GM12878 (cell line): ENCODE data around the gene KCNG1. TPM values are rescaled to one million over a fixed set of nuclear protein-coding genes. Genes with fewer than 3 reads are reported as not detected.

Source experiments
- ATAC-seq: fragments of 200-7000 bp; cut with Tn5 transposase; 3 replicates; pipeline ENCODE4 v1.9.1; 2020; ENCODE audit warnings: mild to moderate bottlenecking, moderate library complexity
- BruUV-seq: library from RNA; stranded (reverse); fragments of 400-500 nt; replicated peaks from 2 replicates; lab custom pipeline; 2021; lab: Mats Ljungman, UMichigan
- CTCF ChIA-PET: fragments of 300-600 bp; sonication (Branson Sonifier 250); formaldehyde crosslinking; extraction: SDS; loops from one replicate; lab custom pipeline; 2021; ENCODE audit warnings: inconsistent platforms; lab: Yijun Ruan, JAX
- POLR2A ChIA-PET: fragments of 350-600 bp; formaldehyde crosslinking; extraction: SDS; loops from one replicate; lab custom pipeline; 2021; ENCODE audit warnings: inconsistent platforms; lab: Charles Lee
- RAD21 ChIA-PET: fragments of 300-600 bp; sonication (Branson Sonifier 250); formaldehyde crosslinking; loops from one replicate; lab custom pipeline; 2023; ENCODE audit warnings: antibody characterized with exemption; ENCODE audit not compliant: unreplicated experiment; lab: Charles Lee
- SMC1A ChIA-PET: fragments of 300-600 bp; sonication (Branson Sonifier 250); formaldehyde crosslinking; loops from one replicate; lab custom pipeline; 2023; ENCODE audit not compliant: unreplicated experiment, uncharacterized antibody; lab: Charles Lee
- DNase-seq: peaks from one replicate; pipeline ENCODE4 v3.0.0-alpha.2; 2011; ENCODE audit warnings: low read depth, low spot score
- FAIRE-seq: peaks from 3 replicates; lab custom pipeline; 2011; peaks lifted over from hg19 to GRCh38; lab: Jason Lieb, UNC
- H2AFZ ChIP-seq: 2 replicates; pipeline ENCODE4 v1.6.0; 2011; ENCODE audit warnings: low read depth, low read length, control low read depth; ENCODE audit not compliant: control insufficient read depth
- H3K27ac ChIP-seq: 2 replicates; pipeline ENCODE4 v1.5.1; 2011; ENCODE audit warnings: control low read depth; ENCODE audit not compliant: control insufficient read depth, insufficient read depth
- H3K27me3 ChIP-seq, 2 experiments: replicated peaks in 1 of 2; 2 replicates each; pipeline versions ENCODE4 v1.6.0 to v1.6.1; 2011; ENCODE audit warnings: low read length in 1 of 2; ENCODE audit not compliant: control insufficient read depth in 2 of 2, insufficient read depth in 2 of 2
- H3K36me3 ChIP-seq, 2 experiments: 2 replicates each; pipeline ENCODE4 v1.5.1; 2011; ENCODE audit warnings: low read length in 1 of 2; ENCODE audit not compliant: control insufficient read depth in 2 of 2, insufficient read depth in 2 of 2
- H3K4me1 ChIP-seq: 2 replicates; pipeline ENCODE4 v1.6.1; 2011; ENCODE audit warnings: mild to moderate bottlenecking, low read length, moderate library complexity, mixed read lengths; ENCODE audit not compliant: control insufficient read depth, insufficient read depth
- H3K4me2 ChIP-seq: 2 replicates; pipeline ENCODE4 v1.6.0; 2011; ENCODE audit warnings: control low read depth; ENCODE audit not compliant: control insufficient read depth, insufficient read depth
- H3K4me3 ChIP-seq: fragments of 200-600 bp; sonication (generic); 2 replicates; pipeline ENCODE4 v1.5.1; 2016
- H3K79me2 ChIP-seq: 2 replicates; pipeline ENCODE4 v1.6.0; 2011; ENCODE audit warnings: low read length; ENCODE audit not compliant: control insufficient read depth, insufficient read depth
- H3K9ac ChIP-seq: 2 replicates; pipeline ENCODE4 v1.8.0; 2011; ENCODE audit warnings: low read length, control low read depth, mixed read lengths; ENCODE audit not compliant: control insufficient read depth, insufficient read depth
- H3K9me3 ChIP-seq: replicated peaks from 3 replicates; pipeline ENCODE4 v1.5.1; 2011; ENCODE audit warnings: mild to moderate bottlenecking, low read length; ENCODE audit not compliant: control insufficient read depth, insufficient read depth
- H4K20me1 ChIP-seq: 2 replicates; pipeline ENCODE4 v1.6.0; 2011; ENCODE audit not compliant: control insufficient read depth, insufficient read depth
- ATF3 ChIP-seq: IDR thresholded peaks from 2 replicates; pipeline ENCODE4 v1.6.1; 2011; ENCODE audit warnings: low read depth, mild to moderate bottlenecking, low read length, moderate library complexity, borderline replicate concordance; ENCODE audit errors: extremely low read depth
- BCL3 ChIP-seq: IDR thresholded peaks from 2 replicates; pipeline ENCODE4 v1.6.1; 2011; ENCODE audit warnings: borderline replicate concordance, low read depth, mild to moderate bottlenecking, moderate library complexity, low read length; ENCODE audit not compliant: insufficient read depth, poor library complexity, severe bottlenecking
- CBX5 ChIP-seq: sonication (generic); IDR thresholded peaks from 2 replicates; pipeline ENCODE4 v1.6.1; 2016; ENCODE audit warnings: low read depth, moderate library complexity, mild to moderate bottlenecking, inconsistent platforms
- CHD4 ChIP-seq: fragments of 200-600 bp; sonication (generic); IDR thresholded peaks from 2 replicates; pipeline ENCODE4 v1.6.1; 2016; ENCODE audit warnings: mild to moderate bottlenecking
- EGR1 ChIP-seq, 2 experiments: IDR thresholded peaks; 1 replicate in 1 of 2; 2 replicates in 1 of 2; pipeline ENCODE4 v1.6.1; 2011 to 2012; ENCODE audit warnings: low read depth in 2 of 2, low read length in 2 of 2, borderline replicate concordance in 1 of 2, mild to moderate bottlenecking in 1 of 2, moderate library complexity in 1 of 2
- FOXK2 ChIP-seq: fragments of 450-650 bp; IDR thresholded peaks from 2 replicates; pipeline ENCODE4 v1.6.1; 2017; ENCODE audit warnings: mild to moderate bottlenecking, moderate library complexity
- JUND ChIP-seq: IDR thresholded peaks from 2 replicates; pipeline ENCODE4 v1.6.1; 2012; ENCODE audit warnings: low read depth, mild to moderate bottlenecking, low read length, improper control_type of control experiment, moderate library complexity
- LARP7 ChIP-seq: fragments of 450-650 bp; IDR thresholded peaks from 2 replicates; pipeline ENCODE4 v1.6.1; 2017; ENCODE audit warnings: mild to moderate bottlenecking
- MYB ChIP-seq: fragments of 150-350 bp; IDR thresholded peaks from 2 replicates; pipeline ENCODE4 v1.6.1; 2014; ENCODE audit warnings: mild to moderate bottlenecking, low read depth, low read length, borderline replicate concordance
- NFXL1 ChIP-seq: fragments of 450-650 bp; IDR thresholded peaks from 2 replicates; pipeline ENCODE4 v1.6.1; 2017; ENCODE audit warnings: antibody characterized with exemption, mild to moderate bottlenecking, borderline replicate concordance
- POLR2A ChIP-seq: IDR thresholded peaks from 2 replicates; pipeline ENCODE4 v1.6.1; 2011; ENCODE audit warnings: low read depth, mild to moderate bottlenecking, low read length
- POLR2AphosphoS2 ChIP-seq: IDR thresholded peaks from 2 replicates; pipeline ENCODE4 v1.6.1; 2011; ENCODE audit warnings: low read depth, mild to moderate bottlenecking, low read length, improper control_type of control experiment, moderate library complexity
- TBL1XR1 ChIP-seq: IDR thresholded peaks from 2 replicates; pipeline ENCODE4 v1.6.1; 2012; ENCODE audit warnings: low read depth, low read length, improper control_type of control experiment
- TCF3 ChIP-seq: IDR thresholded peaks from 2 replicates; pipeline ENCODE4 v1.6.1; 2012; ENCODE audit warnings: low read depth, mild to moderate bottlenecking, low read length, borderline replicate concordance; ENCODE audit not compliant: insufficient read depth
- WGBS: methylation state at CpG from one replicate; pipeline ENCODE4 v1.1.6; 2016; ENCODE audit warnings: low lambda C conversion rate; ENCODE audit not compliant: insufficient replicate concordance, insufficient coverage; ENCODE audit errors: missing lambda C conversion rate; 5-methylcytosine and 5-hydroxymethylcytosine counted together
- in situ Hi-C: fragments of 300-500 bp; cut with MboI; formaldehyde crosslinking; loops from 9 replicates; pipeline ENCODE4 v1.14.3; 2018; ENCODE audit warnings: mixed read lengths
- intact Hi-C: fragments of 100-400 bp; cut with micrococcal nuclease; formaldehyde crosslinking; loops from one replicate; pipeline ENCODE4 v1.14.2; 2022; ENCODE audit not compliant: unreplicated experiment
- polyA plus RNA-seq, 11 experiments: library from polyadenylated mRNA; depleted of rRNA in 4 of 11; unstranded in 6 of 11; stranded (reverse) in 5 of 11; fragments of >200 nt; fragmentation: Nextera tagmentation in 4 of 11; fragmentation: Illumina TruSeq in 1 of 11; extraction: Ambion mirVana in 4 of 11; extraction: Trizol in 1 of 11; gene quantifications; 1 replicate in 1 of 11; 2 replicates in 10 of 11; pipeline versions ENCODE4 v1.2.1 to v1.2.3, GENCODE V29; 2011 to 2016; ENCODE audit warnings: inconsistent platforms in 2 of 11, missing spikeins in 2 of 11, low read depth in 1 of 11
- total RNA-seq, 4 experiments: library from RNA; depleted of rRNA in 3 of 4; stranded (reverse); fragments of >200 nt in 3 of 4; fragmentation: Illumina TruSeq in 1 of 4; extraction: Trizol in 1 of 4; gene quantifications; 2 replicates each; pipeline versions ENCODE4 v1.2.1 to v1.2.3, GENCODE V29; 2013 to 2021
- TF ChIP-seq, protein P1 (sequence below): fragments of 450-650 bp; IDR thresholded peaks from 2 replicates; pipeline ENCODE4 v1.6.1; 2017; ENCODE audit warnings: mild to moderate bottlenecking, low read depth, inconsistent platforms; ENCODE audit not compliant: poor library complexity, severe bottlenecking
- TF ChIP-seq, protein P2 (sequence below): fragments of 450-650 bp; formaldehyde crosslinking; IDR thresholded peaks from 2 replicates; pipeline ENCODE4 v1.5.0; 2022; ENCODE audit warnings: mild to moderate bottlenecking, missing genetic modification characterization
- TF ChIP-seq, protein P3 (sequence below): IDR thresholded peaks from 2 replicates; pipeline ENCODE4 v1.6.1; 2012; ENCODE audit warnings: low read depth, low read length, improper control_type of control experiment

The KCNG1 gene
- total and polyA plus RNA-seq, 10 of the 15 experiments (the other 5 are each of a cell fraction or from before 2014, with no cell fraction given): not detected

DNA sequence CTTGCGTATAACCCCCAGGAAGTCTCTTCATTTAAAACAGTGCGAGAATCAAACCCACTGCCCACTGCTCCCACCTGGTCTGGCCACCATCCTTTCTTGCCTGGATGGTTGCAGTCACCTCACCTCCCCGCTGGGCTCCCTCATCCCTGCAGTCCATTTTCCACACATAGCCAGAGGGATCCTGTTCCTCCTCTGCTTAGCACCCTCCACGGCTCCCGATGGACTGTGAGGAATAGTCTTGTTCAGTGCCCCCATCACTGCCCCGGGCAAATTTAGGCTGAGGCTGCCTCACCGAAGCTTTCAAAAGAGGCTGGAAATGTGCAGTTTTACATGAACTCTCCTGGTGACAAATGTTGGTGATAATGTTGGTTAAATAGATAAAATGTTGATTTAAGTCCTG lies 17.7 kb downstream of the KCNG1 start:
- 36% methylated on average over 7 of the region's 7 CpGs for WGBS
- FAIRE-seq: no peak
- no peak for DNase-seq
- Histone ChIP-seq H3K4me1 (no peaks in the 10 kb centered on the region), H3K27ac (no peak overlapping the region), H4K20me1 (no peaks in the 10 kb centered on the region), H3K36me3 (no peaks in the 10 kb centered on the region), H3K27me3 (peaks cover 0 to 2% of the 10 kb centered on the region in 2 experiments; a peak in 2 of 4 replicates), H2AFZ (no peak overlapping the region), H3K9me3 (no peaks in the 10 kb centered on the region), H3K79me2 (no peaks in the 10 kb centered on the region), H3K4me3 (no peak overlapping the region), H3K4me2 (no peak overlapping the region), H3K9ac (no peak overlapping the region)
- ATAC-seq: no peak
- POLR2A ChIA-PET: no interaction called here
- RAD21 ChIA-PET: no interaction called here
- intact Hi-C loops (no loop called here), in situ Hi-C loops (no loop called here)
- CTCF ChIA-PET: no interaction called here
- BruUV-seq: no TSS peak
- SMC1A ChIA-PET: no interaction called here
- TF ChIP-seq, protein P1, sequence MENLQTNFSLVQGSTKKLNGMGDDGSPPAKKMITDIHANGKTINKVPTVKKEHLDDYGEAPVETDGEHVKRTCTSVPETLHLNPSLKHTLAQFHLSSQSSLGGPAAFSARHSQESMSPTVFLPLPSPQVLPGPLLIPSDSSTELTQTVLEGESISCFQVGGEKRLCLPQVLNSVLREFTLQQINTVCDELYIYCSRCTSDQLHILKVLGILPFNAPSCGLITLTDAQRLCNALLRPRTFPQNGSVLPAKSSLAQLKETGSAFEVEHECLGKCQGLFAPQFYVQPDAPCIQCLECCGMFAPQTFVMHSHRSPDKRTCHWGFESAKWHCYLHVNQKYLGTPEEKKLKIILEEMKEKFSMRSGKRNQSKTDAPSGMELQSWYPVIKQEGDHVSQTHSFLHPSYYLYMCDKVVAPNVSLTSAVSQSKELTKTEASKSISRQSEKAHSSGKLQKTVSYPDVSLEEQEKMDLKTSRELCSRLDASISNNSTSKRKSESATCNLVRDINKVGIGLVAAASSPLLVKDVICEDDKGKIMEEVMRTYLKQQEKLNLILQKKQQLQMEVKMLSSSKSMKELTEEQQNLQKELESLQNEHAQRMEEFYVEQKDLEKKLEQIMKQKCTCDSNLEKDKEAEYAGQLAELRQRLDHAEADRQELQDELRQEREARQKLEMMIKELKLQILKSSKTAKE: no peak
- no peak for TF ChIP-seq ATF3
- no peak for TF ChIP-seq LARP7
- TF ChIP-seq TCF3: no peak
- TF ChIP-seq POLR2AphosphoS2: no peak
- no peak for TF ChIP-seq BCL3
- TF ChIP-seq, protein P2, sequence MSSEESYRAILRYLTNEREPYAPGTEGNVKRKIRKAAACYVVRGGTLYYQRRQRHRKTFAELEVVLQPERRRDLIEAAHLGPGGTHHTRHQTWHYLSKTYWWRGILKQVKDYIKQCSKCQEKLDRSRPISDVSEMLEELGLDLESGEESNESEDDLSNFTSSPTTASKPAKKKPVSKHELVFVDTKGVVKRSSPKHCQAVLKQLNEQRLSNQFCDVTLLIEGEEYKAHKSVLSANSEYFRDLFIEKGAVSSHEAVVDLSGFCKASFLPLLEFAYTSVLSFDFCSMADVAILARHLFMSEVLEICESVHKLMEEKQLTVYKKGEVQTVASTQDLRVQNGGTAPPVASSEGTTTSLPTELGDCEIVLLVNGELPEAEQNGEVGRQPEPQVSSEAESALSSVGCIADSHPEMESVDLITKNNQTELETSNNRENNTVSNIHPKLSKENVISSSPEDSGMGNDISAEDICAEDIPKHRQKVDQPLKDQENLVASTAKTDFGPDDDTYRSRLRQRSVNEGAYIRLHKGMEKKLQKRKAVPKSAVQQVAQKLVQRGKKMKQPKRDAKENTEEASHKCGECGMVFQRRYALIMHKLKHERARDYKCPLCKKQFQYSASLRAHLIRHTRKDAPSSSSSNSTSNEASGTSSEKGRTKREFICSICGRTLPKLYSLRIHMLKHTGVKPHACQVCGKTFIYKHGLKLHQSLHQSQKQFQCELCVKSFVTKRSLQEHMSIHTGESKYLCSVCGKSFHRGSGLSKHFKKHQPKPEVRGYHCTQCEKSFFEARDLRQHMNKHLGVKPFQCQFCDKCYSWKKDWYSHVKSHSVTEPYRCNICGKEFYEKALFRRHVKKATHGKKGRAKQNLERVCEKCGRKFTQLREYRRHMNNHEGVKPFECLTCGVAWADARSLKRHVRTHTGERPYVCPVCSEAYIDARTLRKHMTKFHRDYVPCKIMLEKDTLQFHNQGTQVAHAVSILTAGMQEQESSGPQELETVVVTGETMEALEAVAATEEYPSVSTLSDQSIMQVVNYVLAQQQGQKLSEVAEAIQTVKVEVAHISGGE (CRISPR knock-in tag): no peak
- no peak for TF ChIP-seq CHD4
- no peak for TF ChIP-seq TBL1XR1
- no peak for TF ChIP-seq POLR2A
- no peak for TF ChIP-seq NFXL1
- no peak for TF ChIP-seq FOXK2
- TF ChIP-seq CBX5: no peak
- TF ChIP-seq, protein P3, sequence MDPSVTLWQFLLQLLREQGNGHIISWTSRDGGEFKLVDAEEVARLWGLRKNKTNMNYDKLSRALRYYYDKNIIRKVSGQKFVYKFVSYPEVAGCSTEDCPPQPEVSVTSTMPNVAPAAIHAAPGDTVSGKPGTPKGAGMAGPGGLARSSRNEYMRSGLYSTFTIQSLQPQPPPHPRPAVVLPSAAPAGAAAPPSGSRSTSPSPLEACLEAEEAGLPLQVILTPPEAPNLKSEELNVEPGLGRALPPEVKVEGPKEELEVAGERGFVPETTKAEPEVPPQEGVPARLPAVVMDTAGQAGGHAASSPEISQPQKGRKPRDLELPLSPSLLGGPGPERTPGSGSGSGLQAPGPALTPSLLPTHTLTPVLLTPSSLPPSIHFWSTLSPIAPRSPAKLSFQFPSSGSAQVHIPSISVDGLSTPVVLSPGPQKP: no peak
- no peak for TF ChIP-seq MYB
- TF ChIP-seq JUND: no peak
- TF ChIP-seq EGR1 (IDR thresholded peaks at IDR 0.05; ENCODE audit: borderline replicate concordance in 1 of 2, low read depth in 2 of 2, low read length in 2 of 2): no peak
